GM12873 (cell line): Measurements from ENCODE around the gene CXCR4.

Experiments used
- CTCF ChIP-seq: IDR thresholded peaks from 2 replicates; pipeline ENCODE4 v1.5.1; 2012; ENCODE audit warnings: low read depth, mild to moderate bottlenecking, moderate library complexity, low read length, control low read depth; ENCODE audit not compliant: insufficient read depth; ENCODE audit errors: missing control alignments

CXCR4 gene

DNA sequence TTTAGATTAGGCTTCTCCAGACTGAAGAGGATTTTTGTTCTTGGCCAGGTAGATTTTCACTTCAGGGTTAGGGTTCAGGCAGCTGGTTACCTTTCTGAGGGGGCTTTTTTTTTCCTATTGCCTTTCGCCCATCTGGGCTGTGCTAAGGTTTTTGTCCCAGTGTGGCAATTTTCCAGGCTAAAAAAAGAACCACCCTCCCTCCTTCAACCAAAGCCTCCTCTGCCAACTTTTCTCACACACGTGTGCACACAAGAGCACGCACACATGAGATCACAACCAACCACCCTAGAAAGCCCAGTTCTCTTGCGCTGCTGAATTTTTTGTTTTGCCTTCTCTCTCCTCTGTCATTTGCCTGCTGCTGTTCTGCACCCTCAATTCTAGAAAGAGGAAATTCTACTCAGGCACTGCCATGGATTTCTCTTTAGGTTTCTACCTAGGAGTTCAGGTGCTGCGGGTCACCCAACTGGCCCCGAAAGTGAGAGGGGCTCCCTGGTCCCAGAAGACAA lies 8.5 kb upstream of the CXCR4 start:
- TF ChIP-seq CTCF: no peak

GRCh38 chr2:136126021-136126420 lies 8.1 kb upstream of the CXCR4 start:
- no peak for TF ChIP-seq CTCF

DNA sequence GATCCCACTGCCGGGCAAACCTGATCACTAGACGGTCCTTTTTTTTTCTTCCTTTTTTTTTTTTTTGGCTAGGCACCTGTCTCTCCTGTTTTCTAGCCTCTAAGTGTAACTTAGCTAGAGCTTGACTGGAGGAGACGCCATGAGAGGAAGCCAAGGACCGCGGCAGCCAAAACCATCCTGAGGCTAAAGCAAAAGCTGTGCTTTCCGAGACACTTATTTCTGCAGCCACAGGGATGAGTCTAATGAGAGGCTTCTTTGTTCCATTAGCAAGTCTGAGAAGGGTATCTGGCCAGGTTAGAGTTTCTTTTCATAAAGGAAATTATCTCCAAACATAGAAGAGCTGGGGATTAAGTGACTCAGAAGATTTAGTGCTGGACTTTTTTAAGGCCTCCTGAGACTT lies 7.3 kb upstream of the CXCR4 start:
- TF ChIP-seq CTCF: no peak

DNA sequence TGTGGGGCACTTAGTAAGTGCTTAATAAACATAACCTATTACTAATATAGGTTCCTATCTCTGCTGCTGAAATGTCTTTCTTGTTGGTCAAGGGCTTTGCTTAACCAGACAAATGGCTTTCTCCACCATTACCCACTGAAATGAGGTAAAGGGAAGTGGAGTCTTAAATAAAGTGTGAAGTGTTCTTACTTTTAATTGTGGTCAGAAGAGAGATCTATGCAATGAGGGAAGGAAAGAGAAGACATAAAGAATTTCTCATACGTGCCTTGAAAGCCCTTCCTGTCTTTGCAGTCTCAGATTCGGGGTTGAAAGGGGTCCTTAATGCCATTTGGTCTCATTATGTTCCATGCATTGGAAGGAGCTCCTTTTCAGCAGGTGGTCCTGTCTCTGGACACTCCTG lies 6.9 kb upstream of the CXCR4 start:
- no peak for TF ChIP-seq CTCF

DNA sequence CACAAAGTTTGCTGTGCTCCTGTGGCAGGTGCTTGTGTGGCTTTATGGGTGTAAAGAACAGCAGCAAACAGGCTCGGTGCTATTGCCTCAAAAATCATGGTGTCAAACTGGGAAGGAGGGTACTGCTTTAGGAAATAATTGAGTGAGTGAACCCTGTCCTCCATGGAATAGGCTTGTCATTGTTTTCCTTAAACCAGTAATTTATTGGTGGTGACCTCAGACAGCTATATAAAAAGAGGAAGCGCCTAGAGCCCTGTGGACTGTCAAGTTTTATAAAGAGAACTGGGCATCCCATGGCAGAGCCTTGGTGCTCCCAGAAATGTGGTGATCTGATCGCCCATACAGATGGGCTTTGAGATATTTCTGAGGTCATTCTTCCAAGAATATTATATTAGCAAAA lies 4.7 kb upstream of the CXCR4 start:
- TF ChIP-seq CTCF: no peak

- TF ChIP-seq CTCF: no peak
Observed at GRCh38 chr2:136121204-136121910, 3.4 kb upstream of the CXCR4 start.

DNA sequence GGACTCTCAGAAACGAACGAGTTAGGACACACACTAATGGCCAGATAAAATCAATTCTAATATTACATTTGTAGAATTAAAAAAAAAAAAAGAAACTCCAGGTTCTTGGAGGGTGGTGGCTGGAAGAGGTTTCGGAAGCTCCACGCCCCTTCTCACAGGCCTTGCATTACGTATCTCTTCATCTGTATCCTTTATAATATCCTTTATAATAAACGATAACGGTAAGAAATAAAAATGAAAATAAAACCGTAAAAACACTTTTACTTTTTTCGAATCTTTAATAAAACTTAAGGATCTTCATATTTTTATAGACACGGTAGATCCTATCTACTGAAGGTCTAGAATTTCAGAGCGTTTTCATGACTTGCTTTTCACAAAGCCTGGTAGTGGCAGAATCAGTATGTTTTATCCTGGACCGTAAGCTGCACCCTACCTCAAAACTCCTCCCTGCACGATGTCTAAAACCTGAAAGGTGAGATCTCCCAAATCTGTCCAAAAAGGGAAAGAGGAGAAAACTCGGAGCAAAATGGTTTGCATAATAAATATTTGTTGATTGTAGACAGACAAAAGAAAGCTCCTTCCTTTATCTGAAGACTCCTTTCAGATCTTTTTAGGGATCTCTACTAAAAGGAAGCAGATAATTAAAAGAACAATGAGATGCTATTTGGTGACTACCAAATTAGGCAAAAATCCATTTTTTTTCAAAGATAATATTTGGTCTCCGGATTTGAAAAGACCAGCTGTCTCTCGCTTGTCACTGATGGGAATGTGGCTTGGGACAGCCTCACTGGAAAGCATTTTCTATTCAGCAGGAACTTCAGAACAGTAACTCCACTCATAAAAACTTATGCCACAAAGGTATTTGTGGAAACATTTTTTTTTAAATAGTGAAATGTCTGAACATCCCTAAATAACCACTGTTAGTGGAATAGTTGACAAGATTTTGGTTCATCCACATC lies 2.0 kb upstream of the CXCR4 start:
- TF ChIP-seq CTCF: no peak
